OCI-LY7 (cell line): ENCODE results near the gene BBLN. TPM values are rescaled to one million over a fixed set of nuclear protein-coding genes. Genes with fewer than 3 reads are reported as not detected.

Experiments used
- BruUV-seq: library from RNA; stranded (reverse); fragments of 400-500 nt; replicated peaks from 2 replicates; lab custom pipeline; 2021; lab: Mats Ljungman, UMichigan
- CTCF ChIA-PET: fragments of 300-600 bp; sonication (Branson Sonifier 250); formaldehyde crosslinking; loops from one replicate; lab custom pipeline; 2022; ENCODE audit warnings: antibody characterized with exemption; ENCODE audit not compliant: unreplicated experiment; lab: Charles Lee
- POLR2A ChIA-PET: fragments of 300-600 bp; sonication (Branson Sonifier 250); formaldehyde crosslinking; loops from one replicate; lab custom pipeline; 2022; ENCODE audit warnings: antibody characterized with exemption; lab: Charles Lee
- DNase-seq: peaks from one replicate; pipeline ENCODE4 v3.0.0-alpha.2; 2015; ENCODE audit warnings: low spot score
- H2AFZ ChIP-seq: fragments of 200-600 bp; sonication (generic), shearing (Covaris generic); 2 replicates; pipeline ENCODE4 v1.6.1; 2014; ENCODE audit warnings: mild to moderate bottlenecking, antibody characterized with exemption, low read length, moderate library complexity
- H3K27ac ChIP-seq: fragments of 200-600 bp; sonication (generic); 2 replicates; pipeline ENCODE4 v1.5.1; 2014; ENCODE audit warnings: mixed run types, low read depth, mild to moderate bottlenecking, moderate library complexity, low read length, inconsistent platforms; ENCODE audit not compliant: poor library complexity, severe bottlenecking
- H3K36me3 ChIP-seq: fragments of 200-600 bp; sonication (generic); 2 replicates; pipeline ENCODE4 v1.6.1; 2014; ENCODE audit warnings: mild to moderate bottlenecking, antibody characterized with exemption, low read length, moderate library complexity, mixed read lengths; ENCODE audit not compliant: insufficient read depth
- H3K4me1 ChIP-seq: fragments of 200-600 bp; sonication (generic); 2 replicates; pipeline ENCODE4 v1.5.1; 2014; ENCODE audit warnings: mild to moderate bottlenecking, low read length; ENCODE audit not compliant: insufficient read depth, poor library complexity, severe bottlenecking
- H3K4me2 ChIP-seq: fragments of 200-600 bp; sonication (generic); 2 replicates; pipeline ENCODE4 v1.6.1; 2014; ENCODE audit warnings: mild to moderate bottlenecking, low read length
- H3K4me3 ChIP-seq: fragments of 200-600 bp; sonication (generic); 2 replicates; pipeline ENCODE4 v1.5.1; 2014; ENCODE audit warnings: mild to moderate bottlenecking, low read depth, low read length; ENCODE audit not compliant: poor library complexity, severe bottlenecking
- H3K79me2 ChIP-seq: fragments of 200-600 bp; sonication (generic); 2 replicates; pipeline ENCODE4 v1.6.1; 2016; ENCODE audit warnings: low read depth, mild to moderate bottlenecking, low read length, moderate library complexity, mixed read lengths; ENCODE audit not compliant: insufficient read depth
- H3K9me2 ChIP-seq: fragments of 200-600 bp; sonication (generic); 2 replicates; pipeline ENCODE4 v1.6.1; 2016; ENCODE audit warnings: mild to moderate bottlenecking, low read length, mixed read lengths; ENCODE audit not compliant: insufficient read depth
- H3K9me3 ChIP-seq: fragments of 200-600 bp; sonication (generic); 2 replicates; pipeline ENCODE4 v1.6.1; 2014; ENCODE audit warnings: mild to moderate bottlenecking, mixed run types, low read length, mixed read lengths
- H4K20me1 ChIP-seq: fragments of 200-600 bp; sonication (generic); 2 replicates; pipeline ENCODE4 v1.6.1; 2014; ENCODE audit warnings: mild to moderate bottlenecking, antibody characterized with exemption, low read length, moderate library complexity, mixed read lengths; ENCODE audit not compliant: insufficient read depth
- EZH2phosphoT487 ChIP-seq: fragments of 200-600 bp; sonication (generic); IDR thresholded peaks from 2 replicates; pipeline ENCODE4 v1.6.1; 2018; ENCODE audit warnings: low read depth, borderline replicate concordance, mild to moderate bottlenecking, mixed run types, antibody characterized with exemption, low read length, moderate library complexity, mixed read lengths
- intact Hi-C: fragments of 100-400 bp; cut with micrococcal nuclease; formaldehyde crosslinking; loops from one replicate; pipeline ENCODE4 v1.10.0; 2022; ENCODE audit not compliant: unreplicated experiment
- total RNA-seq, 2 experiments: library from RNA; depleted of rRNA in 1 of 2; stranded (reverse); fragments of >200 nt in 1 of 2; shearing (Covaris generic) in 1 of 2; gene quantifications; 2 replicates each; pipeline ENCODE4 v1.2.3, GENCODE V29; 2014 to 2022
- TF ChIP-seq, protein P1 (sequence below): fragments of 200-600 bp; sonication (generic); conservative IDR thresholded peaks from 2 replicates; pipeline ENCODE4 v1.5.1; 2014; ENCODE audit warnings: mild to moderate bottlenecking, antibody characterized with exemption, low read length, moderate library complexity, mixed read lengths

Gene BBLN
- total RNA-seq, 2 experiments from 2014 or later, result 66.9 to 104 TPM

GRCh38 chr9:128211981-128212281, 51.9 kb downstream of the BBLN start:
- intact Hi-C loops, result no loop called here

More at GRCh38 chr9:128211981-128212281, 51.9 kb downstream of the BBLN start:
- no peaks in the 10 kb centered on the region for H3K9me3 ChIP-seq
- no peaks in the 10 kb centered on the region for H3K79me2 ChIP-seq
- no peak overlapping the region for H2AFZ ChIP-seq
- CTCF ChIA-PET, result no interaction called here
- H3K27ac ChIP-seq, result no peak overlapping the region
- no peaks in the 10 kb centered on the region for H3K4me1 ChIP-seq
- no peaks in the 10 kb centered on the region for H4K20me1 ChIP-seq
- no peak for DNase-seq
- H3K36me3 ChIP-seq, result no peaks in the 10 kb centered on the region
- no peak overlapping the region for H3K4me2 ChIP-seq
- POLR2A ChIA-PET, result interaction anchor here (0.6 kb wide), 1 partner anchor 951 kb away, joined by 4 read pairs; no protein-coding TSS in a partner anchor
- no peak overlapping the region for H3K4me3 ChIP-seq
- TF ChIP-seq, protein P1, sequence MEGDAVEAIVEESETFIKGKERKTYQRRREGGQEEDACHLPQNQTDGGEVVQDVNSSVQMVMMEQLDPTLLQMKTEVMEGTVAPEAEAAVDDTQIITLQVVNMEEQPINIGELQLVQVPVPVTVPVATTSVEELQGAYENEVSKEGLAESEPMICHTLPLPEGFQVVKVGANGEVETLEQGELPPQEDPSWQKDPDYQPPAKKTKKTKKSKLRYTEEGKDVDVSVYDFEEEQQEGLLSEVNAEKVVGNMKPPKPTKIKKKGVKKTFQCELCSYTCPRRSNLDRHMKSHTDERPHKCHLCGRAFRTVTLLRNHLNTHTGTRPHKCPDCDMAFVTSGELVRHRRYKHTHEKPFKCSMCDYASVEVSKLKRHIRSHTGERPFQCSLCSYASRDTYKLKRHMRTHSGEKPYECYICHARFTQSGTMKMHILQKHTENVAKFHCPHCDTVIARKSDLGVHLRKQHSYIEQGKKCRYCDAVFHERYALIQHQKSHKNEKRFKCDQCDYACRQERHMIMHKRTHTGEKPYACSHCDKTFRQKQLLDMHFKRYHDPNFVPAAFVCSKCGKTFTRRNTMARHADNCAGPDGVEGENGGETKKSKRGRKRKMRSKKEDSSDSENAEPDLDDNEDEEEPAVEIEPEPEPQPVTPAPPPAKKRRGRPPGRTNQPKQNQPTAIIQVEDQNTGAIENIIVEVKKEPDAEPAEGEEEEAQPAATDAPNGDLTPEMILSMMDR, result no peak
- TF ChIP-seq EZH2phosphoT487, result no peak
- H3K9me2 ChIP-seq, result no peaks in the 10 kb centered on the region
- no TSS peak for BruUV-seq

Other genes starting within 250 kb of the BBLN start
- gene ST6GALNAC4, start 243.2 kb upstream of the BBLN start, total RNA-seq (2014; rRNA removed; shearing (Covaris generic)), result 112 and 180 TPM in 2 replicates
- gene ST6GALNAC4, start 243.2 kb upstream of the BBLN start, total RNA-seq (2022), result 118 and 125 TPM in 2 replicates
- 0.59 and 0.95 TPM in 2 replicates for gene PIP5KL1, start 229.5 kb upstream of the BBLN start, total RNA-seq (2014; rRNA removed; shearing (Covaris generic))
- 4.4 and 4.6 TPM in 2 replicates for gene PIP5KL1, start 229.5 kb upstream of the BBLN start, total RNA-seq (2022)
- gene DPM2, start 222.4 kb upstream of the BBLN start, total RNA-seq (2014; rRNA removed; shearing (Covaris generic)), result 31.6 and 49.7 TPM in 2 replicates
- gene DPM2, start 222.4 kb upstream of the BBLN start, total RNA-seq (2022), result 47.7 and 50.7 TPM in 2 replicates
- 25.8 and 34.7 TPM in 2 replicates for gene EEIG1, start 179.3 kb upstream of the BBLN start, total RNA-seq (2014; rRNA removed; shearing (Covaris generic))
- gene EEIG1, start 179.3 kb upstream of the BBLN start, total RNA-seq (2022), result 60.1 and 69.1 TPM in 2 replicates
- 8.6 TPM in 2 replicates for gene NAIF1, start 92.9 kb upstream of the BBLN start, total RNA-seq (2014; rRNA removed; shearing (Covaris generic))
- 14.8 and 14.9 TPM in 2 replicates for gene NAIF1, start 92.9 kb upstream of the BBLN start, total RNA-seq (2022)
- gene SLC25A25, start 92.0 kb upstream of the BBLN start, total RNA-seq (2014; rRNA removed; shearing (Covaris generic)), result 21.4 and 23.7 TPM in 2 replicates
- gene SLC25A25, start 92.0 kb upstream of the BBLN start, total RNA-seq (2022), result 17.6 and 20.2 TPM in 2 replicates
- gene PTGES2, start 32.5 kb upstream of the BBLN start, total RNA-seq (2014; rRNA removed; shearing (Covaris generic)), result 67.4 and 68.1 TPM in 2 replicates
- 59.2 and 76.3 TPM in 2 replicates for gene PTGES2, start 32.5 kb upstream of the BBLN start, total RNA-seq (2022)
- gene LCN2, start 10.8 kb upstream of the BBLN start, total RNA-seq (2014; rRNA removed; shearing (Covaris generic)), result not detected in 2 replicates
- not detected in 2 replicates for gene LCN2, start 10.8 kb upstream of the BBLN start, total RNA-seq (2022)
- 45.4 and 47.7 TPM in 2 replicates for gene CIZ1, start 31.3 kb downstream of the BBLN start, total RNA-seq (2014; rRNA removed; shearing (Covaris generic))
- gene CIZ1, start 31.3 kb downstream of the BBLN start, total RNA-seq (2022), result 121 and 142 TPM in 2 replicates
- gene DNM1, start 43.1 kb downstream of the BBLN start, total RNA-seq (2014; rRNA removed; shearing (Covaris generic)), result 0.08 and 0.35 TPM in 2 replicates
- gene DNM1, start 43.1 kb downstream of the BBLN start, total RNA-seq (2022), result 0.98 and 1.8 TPM in 2 replicates
- 28.2 and 44.0 TPM in 2 replicates for gene GOLGA2, start 115.7 kb downstream of the BBLN start, total RNA-seq (2014; rRNA removed; shearing (Covaris generic))
- 58.2 and 70.6 TPM in 2 replicates for gene GOLGA2, start 115.7 kb downstream of the BBLN start, total RNA-seq (2022)
- gene SWI5, start 116.0 kb downstream of the BBLN start, total RNA-seq (2014; rRNA removed; shearing (Covaris generic)), result 22.7 and 26.2 TPM in 2 replicates
- 16.8 and 18.2 TPM in 2 replicates for gene SWI5, start 116.0 kb downstream of the BBLN start, total RNA-seq (2022)
- gene TRUB2, start 162.2 kb downstream of the BBLN start, total RNA-seq (2014; rRNA removed; shearing (Covaris generic)), result 29.7 and 31.3 TPM in 2 replicates
- gene TRUB2, start 162.2 kb downstream of the BBLN start, total RNA-seq (2022), result 22.9 and 30.3 TPM in 2 replicates
- gene COQ4, start 162.6 kb downstream of the BBLN start, total RNA-seq (2014; rRNA removed; shearing (Covaris generic)), result 42.4 and 53.4 TPM in 2 replicates
- 49.4 and 55.8 TPM in 2 replicates for gene COQ4, start 162.6 kb downstream of the BBLN start, total RNA-seq (2022)
- gene SLC27A4, start 180.3 kb downstream of the BBLN start, total RNA-seq (2014; rRNA removed; shearing (Covaris generic)), result 12.3 and 14.2 TPM in 2 replicates
- gene SLC27A4, start 180.3 kb downstream of the BBLN start, total RNA-seq (2022), result 13.0 and 16.0 TPM in 2 replicates
- gene URM1, start 211.1 kb downstream of the BBLN start, total RNA-seq (2014; rRNA removed; shearing (Covaris generic)), result 42.3 and 58.5 TPM in 2 replicates
- gene URM1, start 211.1 kb downstream of the BBLN start, total RNA-seq (2022), result 51.8 and 60.8 TPM in 2 replicates